Measurements from ENCODE around the gene LANCL2.

GRCh38 chr7:55444786-55445185, 79.6 kb downstream of the LANCL2 start:
- TF ChIP-seq POLR2A (IDR thresholded peaks at IDR 0.05; ENCODE audit: low read depth, low read length) (no peak), TAF1 (IDR thresholded peaks at IDR 0.05; ENCODE audit: borderline replicate concordance, low read depth, low read length) (no peak), POLR2AphosphoS5 (IDR thresholded peaks at IDR 0.05; ENCODE audit: low read depth, low read length) (no peak)
